ENCODE data around the gene LARGE2. TPM values are rescaled to one million over a fixed set of nuclear protein-coding genes. Genes with fewer than 3 reads are reported as not detected.

The LARGE2 gene
- total and polyA plus RNA-seq, 2 experiments from 2014 or later, result not detected

DNA sequence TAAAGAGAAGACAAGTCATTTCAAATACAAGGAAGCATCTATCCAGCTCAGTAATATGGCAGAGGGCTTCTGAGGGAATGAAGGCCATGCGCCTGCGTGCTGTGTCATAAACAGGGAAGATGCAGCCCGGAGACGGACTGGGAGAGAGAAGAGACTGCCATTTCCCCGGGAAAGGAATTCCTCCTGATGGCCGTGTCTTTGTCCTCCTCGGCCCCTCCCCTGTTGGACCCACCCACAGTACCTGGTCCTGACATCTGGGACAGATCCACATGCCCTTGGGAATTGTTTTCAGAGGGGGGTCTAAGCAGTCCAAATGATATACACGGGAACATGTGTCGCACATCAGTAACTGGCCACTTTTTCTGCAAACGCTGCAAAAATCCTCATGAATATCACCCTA lies 15.5 kb downstream of the LARGE2 start:
- in situ Hi-C loops (cut with MboI), result no loop called here
- no peak overlapping the region for H2AFZ ChIP-seq
- no peak for TF ChIP-seq EZH2phosphoT487 (IDR thresholded peaks at IDR 0.05; ENCODE audit: insufficient read depth, low read depth)
- TF ChIP-seq EZH2 (IDR thresholded peaks at IDR 0.05; ENCODE audit: insufficient read depth, poor library complexity, severe bottlenecking), result no peak

DNA sequence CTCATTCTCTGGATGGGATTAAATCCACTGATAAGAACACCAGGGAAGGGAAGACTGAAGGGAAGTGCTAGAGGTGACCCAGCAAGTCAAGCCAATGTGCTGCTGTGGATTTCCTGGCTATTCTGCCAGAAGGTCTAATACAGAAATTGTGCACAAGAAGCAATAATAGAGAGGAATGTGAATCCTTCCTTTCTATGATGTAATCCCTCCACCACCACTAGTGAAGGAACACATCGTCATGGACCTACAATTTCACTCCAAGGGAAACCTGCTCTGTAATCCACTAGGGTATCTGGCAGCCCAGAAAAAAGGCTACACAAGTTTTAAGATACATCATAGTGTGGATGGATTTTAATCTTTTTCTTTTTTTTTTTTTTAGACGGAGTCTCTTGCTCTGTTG lies 17.4 kb downstream of the LARGE2 start:
- Histone ChIP-seq H3K27me3 (replicated peaks; ENCODE audit: insufficient read depth) (no peaks in the 10 kb centered on the region), H4K20me1 (ENCODE audit: insufficient read depth) (no peaks in the 10 kb centered on the region), H3K36me3 (ENCODE audit: low read depth) (peaks cover 22% of the 10 kb centered on the region), H3K9ac (no peak overlapping the region), H2AFZ (no peak overlapping the region), H3K9me3 (ENCODE audit: low read depth) (no peaks in the 10 kb centered on the region), H3F3A (ENCODE audit: insufficient read depth) (no peaks in the 10 kb centered on the region), H3K27ac (no peak overlapping the region), H3K79me2 (ENCODE audit: insufficient read depth) (no peaks in the 10 kb centered on the region), H3K4me3 (no peak overlapping the region), H3K4me1 (ENCODE audit: insufficient read depth) (no peaks in the 10 kb centered on the region), H3K4me2 (ENCODE audit: unreplicated experiment) (no peak overlapping the region), H3K9me2 (ENCODE audit: insufficient read depth) (no peaks in the 10 kb centered on the region)
- no peak for TF ChIP-seq EZH2phosphoT487 (IDR thresholded peaks at IDR 0.05; ENCODE audit: insufficient read depth, low read depth)
- no peak for TF ChIP-seq EZH2 (IDR thresholded peaks at IDR 0.05; ENCODE audit: insufficient read depth, poor library complexity, severe bottlenecking)
- WGBS, 2 experiments (ENCODE audit: low coverage in 1 of 2, low lambda C conversion rate in 2 of 2, missing lambda C conversion rate in 2 of 2), result 32 to 39% methylated on average over 2 of the region's 2 CpGs
- DNase-seq, result peak; percentile 52
- in situ Hi-C loops (cut with MboI), result no loop called here

More for the DNA sequence above, 15.5 kb downstream of the LARGE2 start:
- H3K36me3 ChIP-seq (ENCODE audit: low read depth), result peaks cover 20% of the 10 kb centered on the region
- H3K4me3 ChIP-seq, result no peak overlapping the region
- no peaks in the 10 kb centered on the region for H3K4me1 ChIP-seq (ENCODE audit: insufficient read depth)
- no peak overlapping the region for H3K9ac ChIP-seq
- WGBS, 2 experiments (ENCODE audit: low coverage in 1 of 2, low lambda C conversion rate in 2 of 2, missing lambda C conversion rate in 2 of 2), result 92 to 96% methylated on average over 10 of the region's 10 CpGs
- no peaks in the 10 kb centered on the region for H4K20me1 ChIP-seq (ENCODE audit: insufficient read depth)
- H3K9me2 ChIP-seq (ENCODE audit: insufficient read depth), result no peaks in the 10 kb centered on the region
- H3K27ac ChIP-seq, result no peak overlapping the region
- DNase-seq, result no peak
- H3K79me2 ChIP-seq (ENCODE audit: insufficient read depth), result no peaks in the 10 kb centered on the region
- no peaks in the 10 kb centered on the region for H3K9me3 ChIP-seq (ENCODE audit: low read depth)
- no peak overlapping the region for H3K4me2 ChIP-seq (ENCODE audit: unreplicated experiment)
- H3F3A ChIP-seq (ENCODE audit: insufficient read depth), result no peaks in the 10 kb centered on the region
- no peaks in the 10 kb centered on the region for H3K27me3 ChIP-seq (replicated peaks; ENCODE audit: insufficient read depth)

DNA sequence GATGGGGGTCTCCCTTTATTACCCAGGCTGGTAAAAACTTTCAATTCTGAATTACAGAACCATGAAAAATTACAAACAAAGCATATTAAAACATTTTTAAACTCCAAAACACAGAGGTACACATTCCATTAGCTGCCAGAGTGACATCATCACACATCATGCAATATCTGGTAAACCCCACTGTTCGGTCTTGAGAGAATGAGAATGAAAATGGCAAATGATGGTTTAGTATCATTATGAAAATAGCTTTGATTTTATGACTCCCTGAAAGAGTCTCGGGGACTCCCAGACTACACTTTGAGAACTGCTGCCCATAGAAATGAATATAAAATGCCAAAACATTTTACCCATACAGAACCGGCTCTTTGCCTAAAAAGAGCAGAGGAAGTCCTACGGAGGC lies 18.8 kb downstream of the LARGE2 start:
- no peak overlapping the region for H3K9ac ChIP-seq
- no peaks in the 10 kb centered on the region for H3K4me1 ChIP-seq (ENCODE audit: insufficient read depth)
- TF ChIP-seq EZH2phosphoT487 (IDR thresholded peaks at IDR 0.05; ENCODE audit: insufficient read depth, low read depth) (no peak), EZH2 (IDR thresholded peaks at IDR 0.05; ENCODE audit: insufficient read depth, poor library complexity, severe bottlenecking) (no peak)
- H3K9me3 ChIP-seq (ENCODE audit: low read depth), result no peaks in the 10 kb centered on the region
- no peaks in the 10 kb centered on the region for H3K27me3 ChIP-seq (replicated peaks; ENCODE audit: insufficient read depth)
- H2AFZ ChIP-seq, result no peak overlapping the region
- no peaks in the 10 kb centered on the region for H3F3A ChIP-seq (ENCODE audit: insufficient read depth)
- WGBS, 2 experiments (ENCODE audit: low coverage in 1 of 2, low lambda C conversion rate in 2 of 2, missing lambda C conversion rate in 2 of 2), result 95 to 96% methylated on average over 4 of the region's 4 CpGs
- no peaks in the 10 kb centered on the region for H3K9me2 ChIP-seq (ENCODE audit: insufficient read depth)
- DNase-seq, result no peak
- peaks cover 23% of the 10 kb centered on the region for H3K36me3 ChIP-seq (ENCODE audit: low read depth)
- H4K20me1 ChIP-seq (ENCODE audit: insufficient read depth), result no peaks in the 10 kb centered on the region
- no peak overlapping the region for H3K27ac ChIP-seq
- H3K4me2 ChIP-seq (ENCODE audit: unreplicated experiment), result no peak overlapping the region
- H3K4me3 ChIP-seq, result no peak overlapping the region
- in situ Hi-C loops (cut with MboI), result no loop called here
- H3K79me2 ChIP-seq (ENCODE audit: insufficient read depth), result no peaks in the 10 kb centered on the region

DNA sequence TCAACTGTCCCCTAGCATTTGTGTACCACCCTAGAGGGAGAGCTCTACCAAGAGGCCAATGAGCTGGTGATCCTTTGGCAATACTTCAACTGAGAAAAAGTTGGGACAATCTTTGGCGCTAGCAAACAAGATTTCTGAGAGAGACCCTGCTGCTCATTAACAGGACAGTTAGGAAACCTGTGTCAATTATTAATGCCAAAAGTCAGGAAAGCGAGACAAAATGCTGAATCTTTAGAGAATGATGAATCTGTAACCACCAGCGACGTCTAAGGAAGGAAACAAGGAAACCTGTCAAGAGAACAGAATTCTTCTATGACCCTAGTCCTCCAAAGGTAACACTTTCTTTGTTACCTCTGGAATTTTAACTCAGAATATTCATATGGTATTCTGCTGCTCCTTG lies 19.9 kb downstream of the LARGE2 start:
- 100% methylated on average over 4 of the region's 4 CpGs for WGBS, 2 experiments (ENCODE audit: low coverage in 1 of 2, low lambda C conversion rate in 2 of 2, missing lambda C conversion rate in 2 of 2)

More for the DNA sequence above, 19.9 kb downstream of the LARGE2 start:
- in situ Hi-C loops (cut with MboI), result no loop called here
- Histone ChIP-seq H3K9ac (no peak overlapping the region), H3K4me2 (ENCODE audit: unreplicated experiment) (no peak overlapping the region), H2AFZ (no peak overlapping the region), H3K79me2 (ENCODE audit: insufficient read depth) (no peaks in the 10 kb centered on the region), H3K27me3 (replicated peaks; ENCODE audit: insufficient read depth) (no peaks in the 10 kb centered on the region), H3K36me3 (ENCODE audit: low read depth) (peaks cover 19% of the 10 kb centered on the region), H4K20me1 (ENCODE audit: insufficient read depth) (no peaks in the 10 kb centered on the region), H3K9me3 (ENCODE audit: low read depth) (no peaks in the 10 kb centered on the region), H3K9me2 (ENCODE audit: insufficient read depth) (no peaks in the 10 kb centered on the region), H3F3A (ENCODE audit: insufficient read depth) (no peaks in the 10 kb centered on the region), H3K27ac (no peak overlapping the region), H3K4me1 (ENCODE audit: insufficient read depth) (no peaks in the 10 kb centered on the region), H3K4me3 (no peak overlapping the region)
- DNase-seq, result no peak
- no peak for TF ChIP-seq EZH2 (IDR thresholded peaks at IDR 0.05; ENCODE audit: insufficient read depth, poor library complexity, severe bottlenecking)
- no peak for TF ChIP-seq EZH2phosphoT487 (IDR thresholded peaks at IDR 0.05; ENCODE audit: insufficient read depth, low read depth)

All from GM23248 (cell line).